WTC11 (cell line): Measurements from ENCODE around the gene ZMYND11. TPM values are rescaled to one million over a fixed set of nuclear protein-coding genes. Genes with fewer than 3 reads are reported as not detected.

Experiments used
- ATAC-seq: fragments of 200-7000 bp; cut with Tn5 transposase; 2 replicates; pipeline ENCODE4 v1.10.0; 2021; ENCODE audit warnings: mild to moderate bottlenecking, moderate library complexity
- CTCF ChIA-PET: fragments of 300-600 bp; sonication (Branson Sonifier 250); formaldehyde crosslinking; loops from one replicate; lab custom pipeline; 2021; ENCODE audit warnings: antibody characterized with exemption; lab: Charles Lee
- POLR2A ChIA-PET: fragments of 350-600 bp; sonication (Branson Sonifier 250); formaldehyde crosslinking; loops from one replicate; lab custom pipeline; 2021; ENCODE audit warnings: antibody characterized with exemption; lab: Charles Lee
- DNase-seq: peaks from one replicate; pipeline ENCODE4 v3.0.0; 2021; ENCODE audit warnings: low spot score
- H3K27ac Mint-ChIP-seq: 2 replicates; pipeline ENCODE4 v1.8.0; 2021; ENCODE audit warnings: mixed read lengths
- H3K27me3 Mint-ChIP-seq: 2 replicates; pipeline ENCODE4 v1.8.0; 2021; ENCODE audit warnings: low read depth, mild to moderate bottlenecking, moderate library complexity, mixed read lengths
- H3K36me3 Mint-ChIP-seq: 2 replicates; pipeline ENCODE4 v1.8.0; 2021; ENCODE audit warnings: mixed read lengths
- H3K4me1 Mint-ChIP-seq: 2 replicates; pipeline ENCODE4 v1.8.0; 2022; ENCODE audit warnings: mixed read lengths
- H3K4me3 Mint-ChIP-seq: 2 replicates; pipeline ENCODE4 v1.8.0; 2021; ENCODE audit warnings: mild to moderate bottlenecking, moderate library complexity, mixed read lengths
- H3K9me3 Mint-ChIP-seq: 2 replicates; pipeline ENCODE4 v1.8.0; 2021; ENCODE audit warnings: mixed read lengths
- ARID4B ChIP-seq: sonication (generic); formaldehyde crosslinking; IDR thresholded peaks from 2 replicates; pipeline ENCODE4 v1.8.0; 2023; ENCODE audit warnings: missing genetic modification reagents, mild to moderate bottlenecking, borderline replicate concordance
- CDX4 ChIP-seq: fragments of 250-450 bp; sonication (Bioruptor Pico); IDR thresholded peaks from 2 replicates; pipeline ENCODE4 v1.9.0; 2021; ENCODE audit warnings: moderate library complexity, mild to moderate bottlenecking, inconsistent platforms, borderline replicate concordance
- E2F4 ChIP-seq: sonication (generic); formaldehyde crosslinking; IDR thresholded peaks from 2 replicates; pipeline ENCODE4 v1.8.1; 2022; ENCODE audit warnings: low read depth, mild to moderate bottlenecking, moderate library complexity, missing genetic modification reagents, borderline replicate concordance
- ERG ChIP-seq: fragments of 250-450 bp; sonication (Bioruptor Pico); IDR thresholded peaks from 2 replicates; pipeline ENCODE4 v1.8.0; 2021; ENCODE audit warnings: mild to moderate bottlenecking
- FOXP1 ChIP-seq: sonication (generic); formaldehyde crosslinking; IDR thresholded peaks from 2 replicates; pipeline ENCODE4 v1.8.0; 2022; ENCODE audit warnings: missing genetic modification reagents, mild to moderate bottlenecking, moderate library complexity, borderline replicate concordance
- FOXP4 ChIP-seq: sonication (generic); formaldehyde crosslinking; IDR thresholded peaks from 2 replicates; pipeline ENCODE4 v1.8.0; 2022; ENCODE audit warnings: mild to moderate bottlenecking, missing genetic modification reagents
- IRF2 ChIP-seq: sonication (generic); formaldehyde crosslinking; IDR thresholded peaks from 2 replicates; pipeline ENCODE4 v1.8.0; 2022; ENCODE audit warnings: low read depth, missing genetic modification reagents, borderline replicate concordance
- JAZF1 ChIP-seq: fragments of 250-450 bp; sonication (Bioruptor Pico); IDR thresholded peaks from 2 replicates; pipeline ENCODE4 v1.9.0; 2021; ENCODE audit warnings: moderate library complexity, mild to moderate bottlenecking, inconsistent platforms
- JUN ChIP-seq: sonication (generic); formaldehyde crosslinking; IDR thresholded peaks from 2 replicates; pipeline ENCODE4 v1.8.0; 2023; ENCODE audit warnings: mild to moderate bottlenecking, missing genetic modification reagents
- MLX ChIP-seq: sonication (generic); formaldehyde crosslinking; IDR thresholded peaks from 2 replicates; pipeline ENCODE4 v1.8.1; 2023; ENCODE audit warnings: mild to moderate bottlenecking, missing genetic modification reagents, moderate library complexity
- NFYB ChIP-seq: sonication (generic); formaldehyde crosslinking; conservative IDR thresholded peaks from 2 replicates; pipeline ENCODE4 v1.8.0; 2022; ENCODE audit warnings: low read depth, missing genetic modification reagents
- PREB ChIP-seq: sonication (generic); formaldehyde crosslinking; IDR thresholded peaks from 2 replicates; pipeline ENCODE4 v1.8.1; 2022; ENCODE audit warnings: mild to moderate bottlenecking, missing genetic modification reagents, moderate library complexity, borderline replicate concordance
- PRRX2 ChIP-seq: fragments of 250-450 bp; sonication (Bioruptor Pico); IDR thresholded peaks from 2 replicates; pipeline ENCODE4 v1.8.0; 2021; ENCODE audit warnings: mild to moderate bottlenecking
- SP1 ChIP-seq: sonication (generic); formaldehyde crosslinking; conservative IDR thresholded peaks from 2 replicates; pipeline ENCODE4 v1.8.1; 2022; ENCODE audit warnings: missing genetic modification reagents
- ZNF121 ChIP-seq: sonication (generic); formaldehyde crosslinking; IDR thresholded peaks from 2 replicates; pipeline ENCODE4 v1.8.0; 2023; ENCODE audit warnings: missing genetic modification reagents
- ZNF138 ChIP-seq: sonication (generic); formaldehyde crosslinking; conservative IDR thresholded peaks from 2 replicates; pipeline ENCODE4 v1.8.1; 2022; ENCODE audit warnings: mild to moderate bottlenecking, moderate library complexity, missing genetic modification reagents
- ZNF232 ChIP-seq: sonication (generic); formaldehyde crosslinking; IDR thresholded peaks from 2 replicates; pipeline ENCODE4 v1.8.0; 2022; ENCODE audit warnings: mild to moderate bottlenecking, missing genetic modification reagents
- ZNF396 ChIP-seq: fragments of 250-450 bp; sonication (Bioruptor Pico); IDR thresholded peaks from 2 replicates; pipeline ENCODE4 v1.8.0; 2021; ENCODE audit warnings: mild to moderate bottlenecking, moderate library complexity, borderline replicate concordance
- ZSCAN18 ChIP-seq: fragments of 250-450 bp; sonication (Bioruptor Pico); IDR thresholded peaks from 2 replicates; pipeline ENCODE4 v2.1.2; 2022; ENCODE audit warnings: mild to moderate bottlenecking, moderate library complexity
- total RNA-seq: library from RNA; stranded (reverse); gene quantifications from 3 replicates; pipeline ENCODE4 v1.2.3, GENCODE V29; 2021

The ZMYND11 gene
- total RNA-seq, 1 experiment from 2014 or later: 22.3 TPM

- TF ChIP-seq SP1 (CRISPR knock-in tag) (no peak), FOXP1 (CRISPR knock-in tag) (no peak), FOXP4 (CRISPR knock-in tag) (no peak), PREB (CRISPR knock-in tag) (no peak), MLX (CRISPR knock-in tag) (no peak), ZSCAN18 (no peak), JAZF1 (CRISPR knock-in tag) (no peak), ZNF138 (no peak), JUN (CRISPR knock-in tag) (no peak), CDX4 (CRISPR knock-in tag) (no peak), PRRX2 (no peak), ARID4B (CRISPR knock-in tag) (no peak), ERG (CRISPR knock-in tag) (no peak), ZNF232 (CRISPR knock-in tag) (no peak), ZNF121 (no peak), ZNF396 (CRISPR knock-in tag) (no peak), NFYB (CRISPR knock-in tag) (no peak), IRF2 (no peak), E2F4 (CRISPR knock-in tag) (no peak)
- Mint-ChIP-seq H3K27me3 (no peaks in the 10 kb centered on the region), H3K36me3 (peaks cover 26% of the 10 kb centered on the region), H3K4me1 (0 out of 2 replicates have a peak, but pooled peaks cover under 1% of the 10 kb centered on the region), H3K9me3 (peaks cover 26% of the 10 kb centered on the region), H3K27ac (no peak overlapping the region), H3K4me3 (no peak overlapping the region)
- ChIA-PET POLR2A (no interaction called here), CTCF (no interaction called here)
- ATAC-seq: no peak
- DNase-seq: no peak
Measured at GRCh38 chr10:152915-153314, 17.7 kb downstream of the ZMYND11 start.
